Osteoblast (primary cell): ENCODE data around the gene FXYD6. TPM values are rescaled to one million over a fixed set of nuclear protein-coding genes. Genes with fewer than 3 reads are reported as not detected.
A peak's percentile ranks its signal among the peaks of the same experiment; 100 is the strongest.

Experiments used
- DNase-seq: peaks from one replicate; pipeline ENCODE4 v3.0.0; 2011; ENCODE audit warnings: low spot score, mixed read lengths; ENCODE audit not compliant: insufficient read length; ENCODE audit errors: missing footprints
- H2AFZ ChIP-seq: 2 replicates; pipeline ENCODE4 v1.6.0; 2011; ENCODE audit warnings: mild to moderate bottlenecking, low read length
- H3K27ac ChIP-seq: 2 replicates; pipeline ENCODE4 v1.5.1; 2011; ENCODE audit warnings: mild to moderate bottlenecking, low read depth, low read length, moderate library complexity
- H3K27me3 ChIP-seq: 2 replicates; pipeline ENCODE4 v1.6.0; 2012; ENCODE audit warnings: mild to moderate bottlenecking, control low read depth, inconsistent platforms, low read length, moderate library complexity; ENCODE audit not compliant: insufficient read depth
- H3K36me3 ChIP-seq: 2 replicates; pipeline ENCODE4 v1.5.1; 2011; ENCODE audit warnings: mild to moderate bottlenecking, low read length, control low read depth, moderate library complexity; ENCODE audit not compliant: insufficient read depth
- H3K4me1 ChIP-seq: 2 replicates; pipeline ENCODE4 v1.5.1; 2011; ENCODE audit warnings: mild to moderate bottlenecking, low read length, control low read depth, moderate library complexity; ENCODE audit not compliant: insufficient read depth
- H3K4me2 ChIP-seq: 2 replicates; pipeline ENCODE4 v1.6.0; 2011; ENCODE audit warnings: mild to moderate bottlenecking, low read length; ENCODE audit not compliant: insufficient read depth
- H3K4me3 ChIP-seq: fragments of 200-600 bp; sonication (generic); 3 replicates; pipeline ENCODE4 v1.5.1; 2012; ENCODE audit warnings: mild to moderate bottlenecking, low read length, inconsistent platforms; ENCODE audit not compliant: insufficient read depth
- H3K79me2 ChIP-seq: 2 replicates; pipeline ENCODE4 v1.6.0; 2012; ENCODE audit warnings: mild to moderate bottlenecking, low read length, control low read depth, inconsistent platforms; ENCODE audit not compliant: insufficient read depth
- H3K9me3 ChIP-seq: 2 replicates; pipeline ENCODE4 v1.5.1; 2011; ENCODE audit warnings: low read depth, low read length, control low read depth
- H4K20me1 ChIP-seq: 2 replicates; pipeline ENCODE4 v1.6.0; 2012; ENCODE audit warnings: mild to moderate bottlenecking, low read length, control low read depth; ENCODE audit not compliant: insufficient read depth
- CTCF ChIP-seq: IDR thresholded peaks from 2 replicates; pipeline ENCODE4 v1.5.1; 2011; ENCODE audit warnings: mild to moderate bottlenecking, low read depth, low read length, moderate library complexity; ENCODE audit errors: extremely low read depth
- total RNA-seq: library from RNA; depleted of rRNA; stranded (reverse); fragments of >200 nt; gene quantifications from 2 replicates; pipeline ENCODE4 v1.2.3, GENCODE V29; 2012

FXYD6 gene
- total RNA-seq, 1 donor = not detected

- Histone ChIP-seq H3K79me2 (no peaks in the 10 kb centered on the region), H3K27ac (no peak overlapping the region), H3K9me3 (no peaks in the 10 kb centered on the region), H3K36me3 (no peaks in the 10 kb centered on the region), H3K4me1 (no peaks in the 10 kb centered on the region), H3K4me3 (no peak overlapping the region), H3K27me3 (no peaks in the 10 kb centered on the region), H3K4me2 (no peak overlapping the region), H2AFZ (no peak overlapping the region), H4K20me1 (no peaks in the 10 kb centered on the region)
- no peak for TF ChIP-seq CTCF
- DNase-seq = no peak
These were observed 37.4 kb upstream of the FXYD6 start for GRCh38 chr11:117913736-117914397.

- H3K36me3 ChIP-seq = no peaks in the 10 kb centered on the region
- H3K4me1 ChIP-seq = no peaks in the 10 kb centered on the region
- H2AFZ ChIP-seq = no peak overlapping the region
- H3K4me3 ChIP-seq = no peak overlapping the region
- no peaks in the 10 kb centered on the region for H3K79me2 ChIP-seq
- TF ChIP-seq CTCF = no peak
- DNase-seq = no peak
- H4K20me1 ChIP-seq = no peaks in the 10 kb centered on the region
- no peak overlapping the region for H3K4me2 ChIP-seq
- H3K9me3 ChIP-seq = no peaks in the 10 kb centered on the region
- no peaks in the 10 kb centered on the region for H3K27me3 ChIP-seq
- H3K27ac ChIP-seq = no peak overlapping the region
These were observed 36.0 kb upstream of the FXYD6 start for GRCh38 chr11:117912497-117912896.

GRCh38 chr11:117911694-117912093, 35.2 kb upstream of the FXYD6 start:
- H3K27me3 ChIP-seq = no peaks in the 10 kb centered on the region
- H2AFZ ChIP-seq = no peak overlapping the region
- TF ChIP-seq CTCF = no peak
- H3K9me3 ChIP-seq = no peaks in the 10 kb centered on the region
- no peaks in the 10 kb centered on the region for H3K36me3 ChIP-seq
- H3K27ac ChIP-seq = no peak overlapping the region
- H3K79me2 ChIP-seq = no peaks in the 10 kb centered on the region
- H4K20me1 ChIP-seq = no peaks in the 10 kb centered on the region
- H3K4me1 ChIP-seq = no peaks in the 10 kb centered on the region
- H3K4me2 ChIP-seq = no peak overlapping the region
- peak; percentile 21 for DNase-seq
- no peak overlapping the region for H3K4me3 ChIP-seq

GRCh38 chr11:117910941-117911655, 34.6 kb upstream of the FXYD6 start:
- Histone ChIP-seq H3K79me2 (no peaks in the 10 kb centered on the region), H3K4me3 (no peak overlapping the region), H2AFZ (no peak overlapping the region), H3K27me3 (no peaks in the 10 kb centered on the region), H4K20me1 (no peaks in the 10 kb centered on the region), H3K9me3 (no peaks in the 10 kb centered on the region), H3K4me2 (no peak overlapping the region), H3K4me1 (no peaks in the 10 kb centered on the region), H3K27ac (no peak overlapping the region), H3K36me3 (no peaks in the 10 kb centered on the region)
- no peak for TF ChIP-seq CTCF
- DNase-seq = no peak
